Astrocyte (in vitro differentiated cells and primary cell): ENCODE measurements around the gene MUC5AC. TPM values are rescaled to one million over a fixed set of nuclear protein-coding genes. Genes with fewer than 3 reads are reported as not detected.

ENCODE experiments used
- DNase-seq: peaks from one replicate; pipeline ENCODE4 v3.0.0-alpha.2; 2010; ENCODE audit warnings: low read depth
- FAIRE-seq: peaks from 2 replicates; lab custom pipeline; 2011; peaks lifted over from hg19 to GRCh38; lab: Jason Lieb, UNC
- H2AFZ ChIP-seq: 2 replicates; pipeline ENCODE4 v1.6.0; 2012; ENCODE audit warnings: low read depth, low read length, inconsistent platforms
- H3K27ac ChIP-seq: 2 replicates; pipeline ENCODE4 v1.5.1; 2011; ENCODE audit warnings: low read depth, low read length, inconsistent platforms
- H3K27me3 ChIP-seq: 2 replicates; pipeline ENCODE4 v1.6.0; 2011; ENCODE audit warnings: low read length, inconsistent platforms; ENCODE audit not compliant: insufficient read depth
- H3K36me3 ChIP-seq: 2 replicates; pipeline ENCODE4 v1.5.1; 2011; ENCODE audit warnings: low read length, inconsistent platforms; ENCODE audit not compliant: insufficient read depth
- H3K4me1 ChIP-seq: 2 replicates; pipeline ENCODE4 v1.5.1; 2011; ENCODE audit warnings: low read length, inconsistent platforms; ENCODE audit not compliant: insufficient read depth
- H3K4me2 ChIP-seq: 2 replicates; pipeline ENCODE4 v1.6.0; 2012; ENCODE audit warnings: low read length, inconsistent platforms
- H3K4me3 ChIP-seq: 2 replicates; pipeline ENCODE4 v1.5.1; 2011; ENCODE audit warnings: low read depth, mild to moderate bottlenecking, low read length, inconsistent platforms; ENCODE audit not compliant: insufficient read depth
- H3K79me2 ChIP-seq: 2 replicates; pipeline ENCODE4 v1.6.0; 2012; ENCODE audit warnings: mild to moderate bottlenecking, low read length, inconsistent platforms; ENCODE audit not compliant: insufficient read depth
- H3K9ac ChIP-seq: 2 replicates; pipeline ENCODE4 v1.6.0; 2012; ENCODE audit warnings: mild to moderate bottlenecking, low read length, inconsistent platforms
- H3K9me3 ChIP-seq: 2 replicates; pipeline ENCODE4 v1.5.1; 2012; ENCODE audit warnings: low read depth, mild to moderate bottlenecking, low read length, inconsistent platforms; ENCODE audit not compliant: insufficient read depth
- H4K20me1 ChIP-seq: 2 replicates; pipeline ENCODE4 v1.6.0; 2012; ENCODE audit warnings: low read length, inconsistent platforms; ENCODE audit not compliant: insufficient read depth
- H3K27ac Mint-ChIP-seq: one replicate; pipeline ENCODE4 v1.8.0; 2021; ENCODE audit warnings: mild to moderate bottlenecking, mixed read lengths; ENCODE audit not compliant: unreplicated experiment
- H3K27me3 Mint-ChIP-seq: one replicate; pipeline ENCODE4 v1.8.0; 2021; ENCODE audit warnings: low read depth, mixed read lengths; ENCODE audit not compliant: unreplicated experiment
- H3K36me3 Mint-ChIP-seq: one replicate; pipeline ENCODE4 v1.8.0; 2021; ENCODE audit warnings: low read depth, mixed read lengths; ENCODE audit not compliant: unreplicated experiment
- H3K4me1 Mint-ChIP-seq: one replicate; pipeline ENCODE4 v1.8.0; 2021; ENCODE audit warnings: low read depth, mixed read lengths; ENCODE audit not compliant: unreplicated experiment
- H3K4me3 Mint-ChIP-seq: one replicate; pipeline ENCODE4 v1.8.0; 2021; ENCODE audit warnings: mild to moderate bottlenecking, moderate library complexity, mixed read lengths; ENCODE audit not compliant: unreplicated experiment
- H3K9me3 Mint-ChIP-seq: one replicate; pipeline ENCODE4 v1.8.0; 2021; ENCODE audit warnings: mild to moderate bottlenecking, mixed read lengths; ENCODE audit not compliant: unreplicated experiment
- CTCF ChIP-seq: IDR thresholded peaks from 2 replicates; pipeline ENCODE4 v1.5.1; 2011; ENCODE audit warnings: low read depth, mild to moderate bottlenecking, inconsistent platforms, low read length, moderate library complexity; ENCODE audit not compliant: insufficient read depth
- EZH2 ChIP-seq: IDR thresholded peaks from 2 replicates; pipeline ENCODE4 v1.6.1; 2012; ENCODE audit warnings: mild to moderate bottlenecking, low read length, inconsistent platforms; ENCODE audit not compliant: insufficient read depth
- total RNA-seq: library from RNA; stranded (reverse); gene quantifications from 2 replicates; pipeline ENCODE4 v1.2.1, GENCODE V29; 2021

The MUC5AC gene
- total RNA-seq, 1 donor from 2014 or later: not detected

GRCh38 chr11:1235306-1235900 is 77.7 kb downstream of the MUC5AC start:
- H3K9me3 ChIP-seq: no peaks in the 10 kb centered on the region
- Mint-ChIP-seq H3K27me3 (peaks cover 7% of the 10 kb centered on the region), H3K27ac (no peak overlapping the region), H3K9me3 (no peaks in the 10 kb centered on the region), H3K36me3 (no peaks in the 10 kb centered on the region), H3K4me3 (no peak overlapping the region), H3K4me1 (no peaks in the 10 kb centered on the region)
- no peak overlapping the region for H3K9ac ChIP-seq
- H3K4me3 ChIP-seq: no peak overlapping the region
- TF ChIP-seq CTCF: no peak
- no peak for TF ChIP-seq EZH2
- no peak for FAIRE-seq
- H3K79me2 ChIP-seq: no peaks in the 10 kb centered on the region
- H3K27me3 ChIP-seq: no peaks in the 10 kb centered on the region
- no peak for DNase-seq
- H4K20me1 ChIP-seq: no peaks in the 10 kb centered on the region
- H3K36me3 ChIP-seq: no peaks in the 10 kb centered on the region
- H3K4me1 ChIP-seq: no peaks in the 10 kb centered on the region
- no peak overlapping the region for H2AFZ ChIP-seq
- no peak overlapping the region for H3K27ac ChIP-seq
- H3K4me2 ChIP-seq: no peak overlapping the region

- Histone ChIP-seq H3K27ac (no peak overlapping the region), H4K20me1 (no peaks in the 10 kb centered on the region), H3K4me3 (no peak overlapping the region), H3K9ac (no peak overlapping the region), H3K4me1 (no peaks in the 10 kb centered on the region), H2AFZ (no peak overlapping the region), H3K27me3 (no peaks in the 10 kb centered on the region), H3K4me2 (no peak overlapping the region), H3K79me2 (no peaks in the 10 kb centered on the region), H3K36me3 (no peaks in the 10 kb centered on the region), H3K9me3 (no peaks in the 10 kb centered on the region)
- no peaks in the 10 kb centered on the region for H3K36me3 Mint-ChIP-seq
- no peak for TF ChIP-seq EZH2
- no peak for TF ChIP-seq CTCF
- H3K27ac Mint-ChIP-seq: no peak overlapping the region
- no peaks in the 10 kb centered on the region for H3K4me1 Mint-ChIP-seq
- H3K27me3 Mint-ChIP-seq: peaks cover 6% of the 10 kb centered on the region
- FAIRE-seq: no peak
- no peaks in the 10 kb centered on the region for H3K9me3 Mint-ChIP-seq
- DNase-seq: no peak
- H3K4me3 Mint-ChIP-seq: no peak overlapping the region
Measured at GRCh38 chr11:1235901-1236315, 78.2 kb downstream of the MUC5AC start.

GRCh38 chr11:1236316-1237127 is 78.8 kb downstream of the MUC5AC start:
- Mint-ChIP-seq H3K9me3 (no peaks in the 10 kb centered on the region), H3K27ac (no peak overlapping the region), H3K4me1 (no peaks in the 10 kb centered on the region), H3K27me3 (peaks cover 5% of the 10 kb centered on the region), H3K4me3 (no peak overlapping the region), H3K36me3 (no peaks in the 10 kb centered on the region)
- Histone ChIP-seq H3K79me2 (no peaks in the 10 kb centered on the region), H3K27me3 (no peaks in the 10 kb centered on the region), H3K36me3 (no peaks in the 10 kb centered on the region), H3K9me3 (peaks cover 5% of the 10 kb centered on the region), H3K27ac (no peak overlapping the region), H4K20me1 (no peaks in the 10 kb centered on the region), H3K4me3 (no peak overlapping the region), H3K4me1 (no peaks in the 10 kb centered on the region), H2AFZ (no peak overlapping the region), H3K9ac (no peak overlapping the region), H3K4me2 (no peak overlapping the region)
- TF ChIP-seq EZH2: no peak
- TF ChIP-seq CTCF: no peak
- no peak for DNase-seq
- no peak for FAIRE-seq
